ENCODE results near the gene GPR142.

GPR142 gene

GRCh38 chr17:74358697-74359096 is 8.6 kb upstream of the GPR142 start:
- Histone ChIP-seq H3K9ac (ENCODE audit: low read depth, low read length) (no peak overlapping the region), H3K9me3 (replicated peaks; ENCODE audit: low read length) (no peaks in the 10 kb centered on the region), H3K36me3 (ENCODE audit: insufficient read depth, low read length) (no peaks in the 10 kb centered on the region), H3K4me2 (ENCODE audit: low read length) (no peak overlapping the region), H3K4me3 (ENCODE audit: low read length) (no peak overlapping the region), H3K4me1 (ENCODE audit: control insufficient read depth, insufficient read depth, low read length) (no peaks in the 10 kb centered on the region), H3K27me3 (ENCODE audit: control insufficient read depth, insufficient read depth, low read length) (peaks cover 22% of the 10 kb centered on the region)

- no peaks in the 10 kb centered on the region for H3K4me1 ChIP-seq (ENCODE audit: control insufficient read depth, insufficient read depth, low read length)
- no peaks in the 10 kb centered on the region for H3K9me3 ChIP-seq (replicated peaks; ENCODE audit: low read length)
- no peak overlapping the region for H3K9ac ChIP-seq (ENCODE audit: low read depth, low read length)
- no peak overlapping the region for H3K4me3 ChIP-seq (ENCODE audit: low read length)
- H3K4me2 ChIP-seq (ENCODE audit: low read length) = no peak overlapping the region
- H3K27me3 ChIP-seq (ENCODE audit: control insufficient read depth, insufficient read depth, low read length) = peaks cover 22% of the 10 kb centered on the region
- no peaks in the 10 kb centered on the region for H3K36me3 ChIP-seq (ENCODE audit: insufficient read depth, low read length)
Measured at GRCh38 chr17:74359916-74360315, 7.4 kb upstream of the GPR142 start.

GRCh38 chr17:74360899-74361229 is 6.4 kb upstream of the GPR142 start:
- Histone ChIP-seq H3K4me3 (ENCODE audit: low read length) (no peak overlapping the region), H3K9ac (ENCODE audit: low read depth, low read length) (no peak overlapping the region), H3K9me3 (replicated peaks; ENCODE audit: low read length) (no peaks in the 10 kb centered on the region), H3K36me3 (ENCODE audit: insufficient read depth, low read length) (no peaks in the 10 kb centered on the region), H3K4me2 (ENCODE audit: low read length) (no peak overlapping the region), H3K27me3 (ENCODE audit: control insufficient read depth, insufficient read depth, low read length) (peaks cover 21% of the 10 kb centered on the region), H3K4me1 (ENCODE audit: control insufficient read depth, insufficient read depth, low read length) (no peaks in the 10 kb centered on the region)

GRCh38 chr17:74361230-74362068 is 5.9 kb upstream of the GPR142 start, which contains the start of gene BTBD17:
BTBD17 (minus strand) TSS chr17:74361868; CDS start chr17:74361819, 49 bp downstream.
- Histone ChIP-seq H3K4me3 (ENCODE audit: low read length) (no peak within 1 kb of the TSS), H3K27me3 (ENCODE audit: control insufficient read depth, insufficient read depth, low read length) (peaks cover 16% of the 10 kb centered on the region), H3K36me3 (ENCODE audit: insufficient read depth, low read length) (no peaks in the 10 kb centered on the region), H3K4me1 (ENCODE audit: control insufficient read depth, insufficient read depth, low read length) (no peaks in the 10 kb centered on the region), H3K4me2 (ENCODE audit: low read length) (no peak within 1 kb of the TSS), H3K9me3 (replicated peaks; ENCODE audit: low read length) (no peaks in the 10 kb centered on the region), H3K9ac (ENCODE audit: low read depth, low read length) (no peak within 1 kb of the TSS)

GRCh38 chr17:74362069-74362405 is 5.3 kb upstream of the GPR142 start:
- Histone ChIP-seq H3K9me3 (replicated peaks; ENCODE audit: low read length) (no peaks in the 10 kb centered on the region), H3K9ac (ENCODE audit: low read depth, low read length) (no peak overlapping the region), H3K36me3 (ENCODE audit: insufficient read depth, low read length) (no peaks in the 10 kb centered on the region), H3K27me3 (ENCODE audit: control insufficient read depth, insufficient read depth, low read length) (peaks cover 13% of the 10 kb centered on the region), H3K4me1 (ENCODE audit: control insufficient read depth, insufficient read depth, low read length) (no peaks in the 10 kb centered on the region), H3K4me3 (ENCODE audit: low read length) (no peak overlapping the region), H3K4me2 (ENCODE audit: low read length) (no peak overlapping the region)

GRCh38 chr17:74362810-74363498 is 4.4 kb upstream of the GPR142 start:
- H3K36me3 ChIP-seq (ENCODE audit: insufficient read depth, low read length) = no peaks in the 10 kb centered on the region
- H3K27me3 ChIP-seq (ENCODE audit: control insufficient read depth, insufficient read depth, low read length) = peaks cover 4% of the 10 kb centered on the region
- no peak overlapping the region for H3K4me3 ChIP-seq (ENCODE audit: low read length)
- H3K9me3 ChIP-seq (replicated peaks; ENCODE audit: low read length) = no peaks in the 10 kb centered on the region
- no peak overlapping the region for H3K4me2 ChIP-seq (ENCODE audit: low read length)
- no peak overlapping the region for H3K9ac ChIP-seq (ENCODE audit: low read depth, low read length)
- no peaks in the 10 kb centered on the region for H3K4me1 ChIP-seq (ENCODE audit: control insufficient read depth, insufficient read depth, low read length)

GRCh38 chr17:74368341-74369081 is 1.2 kb downstream of the GPR142 start:
- Histone ChIP-seq H3K36me3 (ENCODE audit: insufficient read depth, low read length) (no peaks in the 10 kb centered on the region), H3K4me3 (ENCODE audit: low read length) (no peak overlapping the region), H3K9ac (ENCODE audit: low read depth, low read length) (no peak overlapping the region), H3K27me3 (ENCODE audit: control insufficient read depth, insufficient read depth, low read length) (no peaks in the 10 kb centered on the region), H3K9me3 (replicated peaks; ENCODE audit: low read length) (no peaks in the 10 kb centered on the region), H3K4me2 (ENCODE audit: low read length) (no peak overlapping the region), H3K4me1 (ENCODE audit: control insufficient read depth, insufficient read depth, low read length) (no peaks in the 10 kb centered on the region)

DNA sequence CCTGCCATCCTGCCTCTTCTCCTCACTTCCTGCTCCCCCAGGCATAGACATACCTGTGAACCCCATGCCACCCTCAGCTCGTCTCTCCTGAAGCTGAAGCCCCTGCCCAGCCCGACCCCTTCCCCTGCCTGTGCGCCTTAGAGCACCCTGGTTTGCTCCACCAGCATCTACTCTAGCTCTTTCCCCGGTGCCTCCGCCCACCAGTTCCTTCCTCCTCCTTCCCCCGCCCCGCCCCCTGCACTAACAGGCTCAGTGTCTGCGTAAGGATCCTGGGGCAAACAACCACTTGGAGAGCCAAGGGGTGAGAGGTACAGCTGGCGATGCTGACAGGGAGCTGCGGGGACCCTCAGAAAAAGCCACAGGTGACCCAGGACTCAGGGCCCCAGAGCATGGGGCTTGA is 1.9 kb downstream of the GPR142 start:
- Histone ChIP-seq H3K4me3 (ENCODE audit: low read length) (no peak overlapping the region), H3K27me3 (ENCODE audit: control insufficient read depth, insufficient read depth, low read length) (no peaks in the 10 kb centered on the region)

GRCh38 chr17:74369665-74370490 is 2.6 kb downstream of the GPR142 start:
- Histone ChIP-seq H3K4me3 (ENCODE audit: low read length) (no peak overlapping the region), H3K4me1 (ENCODE audit: control insufficient read depth, insufficient read depth, low read length) (no peaks in the 10 kb centered on the region), H3K9me3 (replicated peaks; ENCODE audit: low read length) (no peaks in the 10 kb centered on the region), H3K36me3 (ENCODE audit: insufficient read depth, low read length) (no peaks in the 10 kb centered on the region), H3K9ac (ENCODE audit: low read depth, low read length) (no peak overlapping the region), H3K4me2 (ENCODE audit: low read length) (no peak overlapping the region), H3K27me3 (ENCODE audit: control insufficient read depth, insufficient read depth, low read length) (no peaks in the 10 kb centered on the region)

More for the DNA sequence above, 1.9 kb downstream of the GPR142 start:
- no peaks in the 10 kb centered on the region for H3K36me3 ChIP-seq (ENCODE audit: insufficient read depth, low read length)
- H3K4me2 ChIP-seq (ENCODE audit: low read length) = no peak overlapping the region
- no peak overlapping the region for H3K9ac ChIP-seq (ENCODE audit: low read depth, low read length)
- no peaks in the 10 kb centered on the region for H3K9me3 ChIP-seq (replicated peaks; ENCODE audit: low read length)
- no peaks in the 10 kb centered on the region for H3K4me1 ChIP-seq (ENCODE audit: control insufficient read depth, insufficient read depth, low read length)

- H3K4me3 ChIP-seq (ENCODE audit: low read length) = no peak overlapping the region
- no peaks in the 10 kb centered on the region for H3K36me3 ChIP-seq (ENCODE audit: insufficient read depth, low read length)
- H3K27me3 ChIP-seq (ENCODE audit: control insufficient read depth, insufficient read depth, low read length) = no peaks in the 10 kb centered on the region
- H3K4me1 ChIP-seq (ENCODE audit: control insufficient read depth, insufficient read depth, low read length) = no peaks in the 10 kb centered on the region
- H3K9me3 ChIP-seq (replicated peaks; ENCODE audit: low read length) = no peaks in the 10 kb centered on the region
- no peak overlapping the region for H3K9ac ChIP-seq (ENCODE audit: low read depth, low read length)
- no peak overlapping the region for H3K4me2 ChIP-seq (ENCODE audit: low read length)
Measured at GRCh38 chr17:74371653-74372147, 4.4 kb downstream of the GPR142 start.

DNA sequence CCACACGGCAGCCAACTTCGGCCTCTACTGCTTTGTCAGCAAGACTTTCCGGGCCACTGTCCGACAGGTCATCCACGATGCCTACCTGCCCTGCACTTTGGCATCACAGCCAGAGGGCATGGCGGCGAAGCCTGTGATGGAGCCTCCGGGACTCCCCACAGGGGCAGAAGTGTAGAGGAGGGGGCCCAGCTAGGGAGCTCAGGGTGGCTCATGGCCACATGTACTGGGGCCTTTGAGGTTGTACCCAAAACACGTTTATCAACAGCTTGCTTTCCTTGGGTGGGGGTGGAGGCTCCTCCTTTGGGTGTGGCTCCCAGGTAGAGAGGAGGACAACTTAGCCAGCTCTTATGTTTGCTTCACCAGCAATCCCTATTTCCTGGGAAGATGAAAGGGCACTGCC is 5.1 kb downstream of the GPR142 start:
- no peaks in the 10 kb centered on the region for H3K27me3 ChIP-seq (ENCODE audit: control insufficient read depth, insufficient read depth, low read length)
- no peak overlapping the region for H3K9ac ChIP-seq (ENCODE audit: low read depth, low read length)
- no peak overlapping the region for H3K4me3 ChIP-seq (ENCODE audit: low read length)
- no peak overlapping the region for H3K4me2 ChIP-seq (ENCODE audit: low read length)
- no peaks in the 10 kb centered on the region for H3K36me3 ChIP-seq (ENCODE audit: insufficient read depth, low read length)
- no peaks in the 10 kb centered on the region for H3K9me3 ChIP-seq (replicated peaks; ENCODE audit: low read length)
- H3K4me1 ChIP-seq (ENCODE audit: control insufficient read depth, insufficient read depth, low read length) = no peaks in the 10 kb centered on the region
